Cardiac atrium fibroblast (primary cell): ENCODE data around the gene CSN3. TPM values are rescaled to one million over a fixed set of nuclear protein-coding genes. Genes with fewer than 3 reads are reported as not detected.

Experiments used
- total RNA-seq: library from RNA; depleted of rRNA; stranded (reverse); fragments of >200 nt; gene quantifications from 2 replicates; pipeline ENCODE4 v1.2.3, GENCODE V29; 2015

The CSN3 gene, protein sequence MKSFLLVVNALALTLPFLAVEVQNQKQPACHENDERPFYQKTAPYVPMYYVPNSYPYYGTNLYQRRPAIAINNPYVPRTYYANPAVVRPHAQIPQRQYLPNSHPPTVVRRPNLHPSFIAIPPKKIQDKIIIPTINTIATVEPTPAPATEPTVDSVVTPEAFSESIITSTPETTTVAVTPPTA
- total RNA-seq: not detected in 2 replicates

DNA sequence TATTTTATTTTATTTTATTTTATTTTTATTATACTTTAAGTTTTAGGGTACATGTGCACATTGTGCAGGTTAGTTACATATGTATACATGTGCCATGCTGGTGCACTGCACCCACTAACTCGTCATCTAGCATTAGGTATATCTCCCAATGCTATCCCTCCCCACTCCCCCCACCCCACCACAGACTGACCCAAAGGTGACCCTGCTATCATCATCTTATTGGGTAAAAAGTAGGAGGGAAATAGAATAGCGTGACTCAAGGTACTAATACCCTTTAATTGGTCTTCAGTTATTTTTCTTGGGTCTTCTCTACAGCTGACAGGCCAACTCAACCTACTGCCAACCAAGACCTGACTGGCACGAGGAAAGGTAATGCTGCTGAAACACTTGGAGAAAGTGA, at the start of gene CSN3:
TSS of gene CSN3 (plus strand) at position 301 of the 400 bp plus-strand sequence. CDS start 2,223 bp downstream, outside the sequence.

DNA sequence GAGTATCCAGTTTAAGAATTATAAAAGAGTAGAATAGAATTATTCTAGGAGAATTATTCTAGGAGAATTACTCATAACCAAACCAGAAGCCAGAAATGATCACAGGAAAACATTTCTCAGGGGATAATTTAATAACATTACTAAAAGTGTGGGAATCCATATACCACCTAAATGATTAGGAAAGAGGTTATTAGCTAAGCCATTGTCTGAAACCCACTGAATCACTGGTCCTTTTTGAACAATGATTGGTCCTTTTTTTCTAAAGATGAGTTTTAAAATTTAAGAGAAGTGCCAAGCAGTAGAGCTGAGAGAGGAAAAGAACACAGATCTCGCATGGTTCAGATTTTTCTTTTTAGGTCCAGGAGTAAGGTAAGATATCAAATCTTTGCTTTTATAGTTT, 47.0 kb upstream of the CSN3 start, which contains the start of gene ODAM:
TSS of gene ODAM (plus strand) at position 301 of the 400 bp plus-strand sequence. CDS start 819 bp downstream, outside the sequence.

DNA sequence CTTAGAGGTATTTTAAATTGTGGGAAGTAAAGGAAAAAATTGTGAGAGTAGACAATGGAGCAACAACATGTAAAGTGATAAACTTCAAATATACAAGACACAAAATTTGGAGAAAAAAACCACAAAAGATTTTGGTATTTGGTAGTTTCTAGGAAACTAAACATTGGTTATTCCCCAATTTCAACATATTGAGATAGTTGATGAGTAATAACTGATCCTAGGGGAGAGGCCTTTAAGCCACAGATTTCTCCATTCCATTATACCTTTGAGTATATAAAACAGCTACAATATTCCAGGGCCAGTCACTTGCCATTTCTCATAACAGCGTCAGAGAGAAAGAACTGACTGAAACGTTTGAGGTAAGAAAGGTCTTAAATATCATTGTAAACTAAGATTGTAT, 16.6 kb upstream of the CSN3 start, which contains the start of gene FDCSP:
TSS of gene FDCSP (plus strand) at position 301 of the 400 bp plus-strand sequence. CDS start 5,071 bp downstream, outside the sequence.

Other genes with a start within 250 kb of the CSN3 start
- not detected in 2 replicates for gene STATH, start 246.6 kb upstream of the CSN3 start, total RNA-seq
- gene HTN3, start 214.1 kb upstream of the CSN3 start, total RNA-seq: not detected in 2 replicates
- not detected in 2 replicates for gene HTN1, start 192.2 kb upstream of the CSN3 start, total RNA-seq
- gene PRR27, start 88.4 kb upstream of the CSN3 start, total RNA-seq: not detected in 2 replicates
- gene ODAM, start 46.9 kb upstream of the CSN3 start, total RNA-seq: not detected in 2 replicates
- gene FDCSP, start 16.5 kb upstream of the CSN3 start, total RNA-seq: not detected in 2 replicates
- not detected in 2 replicates for gene CABS1, start 92.4 kb downstream of the CSN3 start, total RNA-seq
- not detected in 2 replicates for gene SMR3A, start 118.2 kb downstream of the CSN3 start, total RNA-seq
- gene SMR3B, start 140.5 kb downstream of the CSN3 start, total RNA-seq: not detected in 2 replicates
- gene OPRPN, start 155.3 kb downstream of the CSN3 start, total RNA-seq: not detected in 2 replicates
- gene MUC7, start 229.6 kb downstream of the CSN3 start, total RNA-seq: not detected in 2 replicates